AG04450 (cell line): Measurements from ENCODE around the gene ST8SIA4. TPM values are rescaled to one million over a fixed set of nuclear protein-coding genes. Genes with fewer than 3 reads are reported as not detected.

Experiments used
- CTCF ChIA-PET: fragments of 300-600, 350-600 bp; formaldehyde crosslinking; extraction: SDS; loops from one replicate; lab custom pipeline; 2022; ENCODE audit warnings: antibody characterized with exemption, inconsistent platforms; lab: Charles Lee
- POLR2A ChIA-PET: fragments of 350-600 bp; formaldehyde crosslinking; extraction: SDS; loops from one replicate; lab custom pipeline; 2021; ENCODE audit warnings: antibody characterized with exemption, inconsistent platforms; lab: Yijun Ruan, JAX
- DNase-seq: peaks from one replicate; pipeline ENCODE4 v3.0.0-alpha.2; 2011; ENCODE audit warnings: low read depth, low spot score
- H3K27ac ChIP-seq: one replicate; pipeline ENCODE4 v1.5.1; 2012; ENCODE audit warnings: low read depth, low read length, control low read depth
- H3K27me3 ChIP-seq: one replicate; pipeline ENCODE4 v1.6.0; 2012; ENCODE audit warnings: low read length; ENCODE audit not compliant: control insufficient read depth, insufficient read depth
- H3K4me3 ChIP-seq: 2 replicates; pipeline ENCODE4 v1.5.1; 2011; ENCODE audit warnings: mild to moderate bottlenecking, low read depth, low read length, control low read depth
- H3K9me3 ChIP-seq: 2 replicates; pipeline ENCODE4 v1.5.1; 2012; ENCODE audit warnings: low read length; ENCODE audit not compliant: control insufficient read depth, insufficient read depth
- CTCF ChIP-seq: IDR thresholded peaks from 2 replicates; pipeline ENCODE4 v1.5.1; 2011; ENCODE audit warnings: low read depth, low read length, control low read depth, inconsistent platforms
- polyA plus RNA-seq: library from polyadenylated mRNA; depleted of rRNA; stranded (reverse); fragments of >200 nt; gene quantifications from 2 replicates; pipeline ENCODE4 v1.2.3, GENCODE V29; 2011
- small RNA-seq: library from RNA; depleted of rRNA; stranded (forward); fragments of <200 nt; gene quantifications from one replicate; pipeline ENCODE3, GENCODE V24; 2012; ENCODE audit warnings: low read depth; ENCODE audit not compliant: insufficient read length

ST8SIA4 gene
- polyA plus RNA-seq, 1 experiment = 0.02 TPM

- ChIA-PET POLR2A (no interaction called here), CTCF (no interaction called here)
- H3K9me3 ChIP-seq = no peaks in the 10 kb centered on the region
- no peak overlapping the region for H3K27ac ChIP-seq
- no peak for DNase-seq
- no peak overlapping the region for H3K4me3 ChIP-seq
- no peak for TF ChIP-seq CTCF
- no peaks in the 10 kb centered on the region for H3K27me3 ChIP-seq
Observed at GRCh38 chr5:100758306-100758705, 144.8 kb downstream of the ST8SIA4 start.

DNA sequence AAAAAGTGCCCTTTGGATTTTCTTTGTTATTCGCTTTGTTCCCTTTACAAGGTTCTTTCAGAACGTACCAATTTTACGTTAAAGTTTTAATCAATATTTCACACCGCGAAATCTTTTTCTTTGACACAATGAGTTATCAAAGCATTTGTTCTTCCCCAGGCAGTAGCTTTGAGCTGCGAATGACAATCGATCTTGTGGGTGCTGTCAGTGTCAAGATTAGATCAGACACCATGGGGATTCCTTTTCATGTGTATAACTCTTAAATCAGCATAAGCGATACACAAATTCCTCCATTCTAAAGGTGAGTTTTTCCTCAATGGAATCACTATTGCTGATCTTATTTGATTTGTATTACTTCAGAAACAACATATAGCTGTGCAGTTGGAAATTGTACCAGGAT, 145.5 kb downstream of the ST8SIA4 start:
- no peak for TF ChIP-seq CTCF
- Histone ChIP-seq H3K27ac (no peak overlapping the region), H3K4me3 (no peak overlapping the region), H3K9me3 (no peaks in the 10 kb centered on the region), H3K27me3 (no peaks in the 10 kb centered on the region)
- CTCF ChIA-PET = no interaction called here
- POLR2A ChIA-PET = no interaction called here
- no peak for DNase-seq

Small RNA genes within 50 kb of the gene (small RNA-seq; reads per million reads assigned to genes)
- gene MIR548P = not detected
